K562 (cell line): ENCODE data around the gene HIKESHI. TPM values are rescaled to one million over a fixed set of nuclear protein-coding genes. Genes with fewer than 3 reads are reported as not detected.

Source experiments
- ATAC-seq: fragments of 200-7000 bp; cut with Tn5 transposase; 3 replicates; pipeline ENCODE4 v1.9.1; 2020; ENCODE audit warnings: moderate library complexity
- BruUV-seq: library from RNA; stranded (reverse); fragments of 400-500 nt; replicated peaks from 2 replicates; lab custom pipeline; 2021; lab: Mats Ljungman, UMichigan
- CTCF ChIA-PET: fragments of 300-600 bp; formaldehyde crosslinking; extraction: SDS; loops from one replicate; lab custom pipeline; 2021; ENCODE audit warnings: low intra/inter-chr PET ratio; lab: Yijun Ruan, JAX
- POLR2A ChIA-PET: fragments of 300-600, 350-650 bp; sonication (Branson Sonifier 250); formaldehyde crosslinking; extraction: SDS; loops from one replicate; lab custom pipeline; 2021; ENCODE audit warnings: antibody characterized with exemption, inconsistent platforms; lab: Yijun Ruan, JAX
- DNase-seq, 4 experiments: peaks; one replicate each; pipeline versions ENCODE4 v3.0.0 to v3.0.0-alpha.2; 2011 to 2018; ENCODE audit warnings: low spot score in 3 of 4, mixed read lengths in 3 of 4; ENCODE audit errors: extremely low read depth in 1 of 4
- FAIRE-seq: peaks from 2 replicates; lab custom pipeline; 2011; peaks lifted over from hg19 to GRCh38; lab: Jason Lieb, UNC
- H2AFZ ChIP-seq: 2 replicates; pipeline ENCODE4 v1.6.0; 2011; ENCODE audit warnings: low read depth, low read length, control low read depth, inconsistent platforms
- H3K27ac ChIP-seq: fragments of 200-600 bp; 3 replicates; pipeline ENCODE4 v1.8.0; 2011; ENCODE audit warnings: low read depth, mild to moderate bottlenecking, control low read depth, inconsistent platforms, low read length, moderate library complexity, mixed read lengths; ENCODE audit errors: extremely low read depth
- H3K27me3 ChIP-seq, 2 experiments: fragments of 300-600 bp in 1 of 2; 2 replicates in 1 of 2; 3 replicates in 1 of 2; pipeline versions ENCODE4 v1.6.0 to v1.8.0; 2011; ENCODE audit warnings: inconsistent platforms in 2 of 2, low read length in 2 of 2, mild to moderate bottlenecking in 1 of 2, mixed read lengths in 1 of 2, moderate library complexity in 1 of 2; ENCODE audit not compliant: control insufficient read depth in 2 of 2, insufficient read depth in 2 of 2
- H3K36me3 ChIP-seq: fragments of 300-600 bp; 3 replicates; pipeline ENCODE4 v1.8.0; 2011; ENCODE audit warnings: mild to moderate bottlenecking, low read length, inconsistent platforms; ENCODE audit not compliant: control insufficient read depth, insufficient read depth
- H3K4me1 ChIP-seq, 2 experiments: fragments of 200-600 bp in 1 of 2; replicated peaks in 1 of 2; 2 replicates in 1 of 2; 3 replicates in 1 of 2; pipeline versions ENCODE4 v1.5.1 to v1.8.0; 2011; ENCODE audit warnings: inconsistent platforms in 2 of 2, low read length in 2 of 2, mild to moderate bottlenecking in 1 of 2, mixed read lengths in 1 of 2, moderate library complexity in 1 of 2; ENCODE audit not compliant: control insufficient read depth in 2 of 2, insufficient read depth in 2 of 2
- H3K4me2 ChIP-seq: 2 replicates; pipeline ENCODE4 v1.6.1; 2011; ENCODE audit warnings: low read length, control low read depth, inconsistent platforms, mixed read lengths; ENCODE audit not compliant: insufficient read depth
- H3K4me3 ChIP-seq: fragments of 200-600 bp; sonication (generic), shearing (Covaris generic); 2 replicates; pipeline ENCODE4 v1.5.1; 2016; ENCODE audit warnings: control low read depth, inconsistent platforms
- H3K79me2 ChIP-seq: fragments of 200-600 bp; 3 replicates; pipeline ENCODE4 v1.8.0; 2011; ENCODE audit warnings: low read length, inconsistent platforms; ENCODE audit not compliant: control insufficient read depth, insufficient read depth
- H3K9ac ChIP-seq, 2 experiments: 2 replicates each; pipeline versions ENCODE4 v1.6.0 to v1.6.1; 2011; ENCODE audit warnings: low read depth in 2 of 2, low read length in 2 of 2, control low read depth in 1 of 2, inconsistent platforms in 1 of 2, mild to moderate bottlenecking in 1 of 2, mixed read lengths in 1 of 2; ENCODE audit not compliant: insufficient read depth in 1 of 2
- H3K9me1 ChIP-seq: one replicate; pipeline ENCODE4 v1.6.0; 2011; ENCODE audit warnings: inconsistent platforms, mild to moderate bottlenecking, low read length, moderate library complexity; ENCODE audit not compliant: control insufficient read depth, insufficient read depth
- H3K9me3 ChIP-seq: replicated peaks from 2 replicates; pipeline ENCODE4 v1.5.1; 2011; ENCODE audit warnings: low read depth, low read length, inconsistent platforms; ENCODE audit not compliant: control insufficient read depth, insufficient read depth
- H4K20me1 ChIP-seq: replicated peaks from 2 replicates; pipeline ENCODE4 v1.6.1; 2011; ENCODE audit warnings: low read length, inconsistent platforms, mixed read lengths; ENCODE audit not compliant: control insufficient read depth, insufficient read depth
- GTF2E2 ChIP-seq: fragments of 200-800 bp; sonication (Bioruptor generic); IDR thresholded peaks from 2 replicates; pipeline ENCODE4 v1.6.1; 2016; ENCODE audit warnings: missing genetic modification characterization, missing compliant biosample characterization
- HMGN3 ChIP-seq: IDR thresholded peaks from 2 replicates; pipeline ENCODE4 v1.6.1; 2011; ENCODE audit warnings: borderline replicate concordance, low read depth, mild to moderate bottlenecking, mixed read lengths, low read length; ENCODE audit not compliant: insufficient read length; ENCODE audit errors: extremely low read depth
- KAT8 ChIP-seq: fragments of 450-650 bp; IDR thresholded peaks from 2 replicates; pipeline ENCODE4 v1.6.1; 2016; ENCODE audit warnings: low read depth, mild to moderate bottlenecking
- KLF1 ChIP-seq: fragments of 450-650 bp; IDR thresholded peaks from 2 replicates; pipeline ENCODE4 v1.6.1; 2016; ENCODE audit warnings: missing genetic modification characterization, missing compliant biosample characterization
- L3MBTL2 ChIP-seq: fragments of 450-650 bp; IDR thresholded peaks from 2 replicates; pipeline ENCODE4 v1.6.1; 2016; ENCODE audit warnings: mild to moderate bottlenecking, moderate library complexity
- MAZ ChIP-seq, 2 experiments: fragments of 450-650 bp in 1 of 2; sonication (generic) in 1 of 2; formaldehyde crosslinking; IDR thresholded peaks in 1 of 2; conservative IDR thresholded peaks in 1 of 2; 2 replicates each; pipeline versions ENCODE4 v1.4.0 to v1.5.0; 2020; ENCODE audit warnings: mild to moderate bottlenecking in 1 of 2, missing genetic modification reagents in 1 of 2
- MECOM ChIP-seq: fragments of 250-450 bp; sonication (Bioruptor Pico); IDR thresholded peaks from 2 replicates; pipeline ENCODE4 v1.8.0; 2022; ENCODE audit warnings: inconsistent platforms
- MTA3 ChIP-seq: fragments of 450-650 bp; formaldehyde crosslinking; IDR thresholded peaks from 2 replicates; pipeline ENCODE4 v1.6.1; 2017; ENCODE audit warnings: mild to moderate bottlenecking, borderline replicate concordance
- PHB ChIP-seq: fragments of 250-450 bp; sonication (Bioruptor Pico); IDR thresholded peaks from 2 replicates; pipeline ENCODE4 v1.5.0; 2021
- PRPF4 ChIP-seq: fragments of 200-400 bp; formaldehyde crosslinking; IDR thresholded peaks from one replicate; pipeline ENCODE4 v1.6.1; 2017; ENCODE audit warnings: low read length, low read depth, mild to moderate bottlenecking; ENCODE audit not compliant: insufficient read depth, poor library complexity, severe bottlenecking
- RBM34 ChIP-seq: fragments of 200-400 bp; formaldehyde crosslinking; IDR thresholded peaks from 2 replicates; pipeline ENCODE4 v1.6.1; 2018; ENCODE audit warnings: low read length, borderline replicate concordance; ENCODE audit not compliant: insufficient read depth
- ZNF24 ChIP-seq: fragments of 450-650 bp; IDR thresholded peaks from 2 replicates; pipeline ENCODE4 v1.6.1; 2016
- ZNF384 ChIP-seq: IDR thresholded peaks from 2 replicates; pipeline ENCODE4 v1.6.1; 2012; ENCODE audit warnings: low read depth, low read length, improper control_type of control experiment
- ZNF695 ChIP-seq: fragments of 450-650 bp; formaldehyde crosslinking; IDR thresholded peaks from 2 replicates; pipeline ENCODE4 v1.4.0; 2020; ENCODE audit warnings: mild to moderate bottlenecking, moderate library complexity
- WGBS: fragments of 100-300 bp; shearing (Covaris generic); methylation state at CpG from one replicate; pipeline ENCODE4 v1.1.6; 2016; ENCODE audit warnings: low coverage, mixed read lengths; ENCODE audit not compliant: insufficient coverage; ENCODE audit errors: missing lambda C conversion rate; 5-methylcytosine and 5-hydroxymethylcytosine counted together
- in situ Hi-C: fragments of 300-500 bp; cut with MboI; formaldehyde crosslinking; loops from 4 replicates; pipeline ENCODE4 v1.15.0; 2018; ENCODE audit warnings: inconsistent platforms, mixed read lengths
- intact Hi-C: fragments of 100-400 bp; cut with micrococcal nuclease; formaldehyde crosslinking; loops from 2 replicates; pipeline ENCODE4 v1.14.2; 2022
- polyA plus RNA-seq, 8 experiments: library from polyadenylated mRNA; depleted of rRNA in 4 of 8; stranded (reverse) in 5 of 8; unstranded in 3 of 8; fragments of >200 nt; fragmentation: Nextera tagmentation in 2 of 8; fragmentation: Illumina TruSeq in 1 of 8; extraction: Ambion mirVana in 2 of 8; extraction: Trizol in 1 of 8; gene quantifications; 2 replicates each; pipeline versions ENCODE4 v1.2.1 to v1.2.3, GENCODE V29; 2011 to 2014; ENCODE audit warnings: inconsistent platforms in 1 of 8, missing spikeins in 1 of 8
- total RNA-seq, 7 experiments: library from RNA; depleted of rRNA in 6 of 7; stranded (reverse); fragments of >200 nt in 6 of 7; fragmentation: Illumina TruSeq in 2 of 7; extraction: Trizol in 2 of 7; gene quantifications; 2 replicates each; pipeline versions ENCODE4 v1.2.1 to v1.2.3, GENCODE V29; 2011 to 2021; ENCODE audit warnings: low replicate concordance in 1 of 7
- TF ChIP-seq, protein P1 (sequence below): fragments of 450-650 bp; IDR thresholded peaks from 2 replicates; pipeline ENCODE4 v1.6.1; 2018; ENCODE audit not compliant: partially characterized antibody

HIKESHI gene
- total and polyA plus RNA-seq, 9 of the 15 experiments (the other 6 are each of a cell fraction or from before 2014, with no cell fraction given): 33.2 to 196 (median 62.7) TPM

DNA sequence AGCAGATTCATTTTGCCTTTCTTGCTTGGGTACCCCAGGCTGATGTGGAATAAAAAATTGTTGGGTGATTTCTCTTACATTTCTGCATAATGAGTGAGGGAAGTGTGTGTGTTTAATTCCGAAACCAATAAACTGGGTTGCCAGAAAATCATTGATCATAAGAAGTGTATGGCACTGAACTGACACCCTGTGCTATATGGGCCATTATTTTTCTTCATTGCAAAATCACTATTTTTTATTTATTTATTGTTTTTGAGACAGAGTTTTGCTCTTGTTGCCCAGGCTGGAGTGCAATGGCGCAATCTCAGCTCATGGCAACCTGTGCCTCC lies 14.6 kb upstream of the HIKESHI start:
- POLR2A ChIA-PET: no interaction called here
- no peak for ATAC-seq
- intact Hi-C loops: no loop called here

More for the DNA sequence above, 14.6 kb upstream of the HIKESHI start:
- WGBS: 83% methylated on average over 2 of the region's 2 CpGs
- FAIRE-seq (no peak), DNase-seq (no peak)
- Histone ChIP-seq H3K4me3 (no peak overlapping the region), H3K4me1 (no peaks in the 10 kb centered on the region; a peak in 1 of 5 replicates), H4K20me1 (no peaks in the 10 kb centered on the region), H3K27ac (no peak overlapping the region), H3K9me3 (no peaks in the 10 kb centered on the region), H3K9me1 (no peaks in the 10 kb centered on the region), H3K4me2 (no peak overlapping the region), H3K9ac (no peak overlapping the region), H2AFZ (no peak overlapping the region), H3K79me2 (no peaks in the 10 kb centered on the region), H3K27me3 (no peaks in the 10 kb centered on the region), H3K36me3 (peaks cover 9% of the 10 kb centered on the region; the same call in 1 of the 3 replicates)
- in situ Hi-C loops: no loop called here
- CTCF ChIA-PET: no interaction called here
- BruUV-seq: no TSS peak
- TF ChIP-seq PRPF4 (no peak), KLF1 (tag) (no peak), ZNF384 (no peak), MAZ (CRISPR knock-in tag; conservative IDR thresholded peaks at IDR 0.05 in 1 of 2, IDR thresholded peaks at IDR 0.05 in 1 of 2) (no peak), ZNF24 (no peak), GTF2E2 (tag) (no peak), MECOM (CRISPR knock-in tag) (no peak), PHB (CRISPR knock-in tag) (no peak), MTA3 (no peak), KAT8 (no peak), RBM34 (no peak), ZNF695 (CRISPR knock-in tag) (no peak), L3MBTL2 (no peak), HMGN3 (no peak)
- TF ChIP-seq, protein P1, sequence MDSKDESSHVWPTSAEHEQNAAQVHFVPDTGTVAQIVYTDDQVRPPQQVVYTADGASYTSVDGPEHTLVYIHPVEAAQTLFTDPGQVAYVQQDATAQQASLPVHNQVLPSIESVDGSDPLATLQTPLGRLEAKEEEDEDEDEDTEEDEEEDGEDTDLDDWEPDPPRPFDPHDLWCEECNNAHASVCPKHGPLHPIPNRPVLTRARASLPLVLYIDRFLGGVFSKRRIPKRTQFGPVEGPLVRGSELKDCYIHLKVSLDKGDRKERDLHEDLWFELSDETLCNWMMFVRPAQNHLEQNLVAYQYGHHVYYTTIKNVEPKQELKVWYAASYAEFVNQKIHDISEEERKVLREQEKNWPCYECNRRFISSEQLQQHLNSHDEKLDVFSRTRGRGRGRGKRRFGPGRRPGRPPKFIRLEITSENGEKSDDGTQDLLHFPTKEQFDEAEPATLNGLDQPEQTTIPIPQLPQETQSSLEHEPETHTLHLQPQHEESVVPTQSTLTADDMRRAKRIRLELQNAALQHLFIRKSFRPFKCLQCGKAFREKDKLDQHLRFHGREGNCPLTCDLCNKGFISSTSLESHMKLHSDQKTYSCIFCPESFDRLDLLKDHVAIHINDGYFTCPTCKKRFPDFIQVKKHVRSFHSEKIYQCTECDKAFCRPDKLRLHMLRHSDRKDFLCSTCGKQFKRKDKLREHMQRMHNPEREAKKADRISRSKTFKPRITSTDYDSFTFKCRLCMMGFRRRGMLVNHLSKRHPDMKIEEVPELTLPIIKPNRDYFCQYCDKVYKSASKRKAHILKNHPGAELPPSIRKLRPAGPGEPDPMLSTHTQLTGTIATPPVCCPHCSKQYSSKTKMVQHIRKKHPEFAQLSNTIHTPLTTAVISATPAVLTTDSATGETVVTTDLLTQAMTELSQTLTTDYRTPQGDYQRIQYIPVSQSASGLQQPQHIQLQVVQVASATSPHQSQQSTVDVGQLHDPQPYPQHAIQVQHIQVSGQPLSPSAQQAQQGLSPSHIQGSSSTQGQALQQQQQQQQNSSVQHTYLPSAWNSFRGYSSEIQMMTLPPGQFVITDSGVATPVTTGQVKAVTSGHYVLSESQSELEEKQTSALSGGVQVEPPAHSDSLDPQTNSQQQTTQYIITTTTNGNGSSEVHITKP: no peak
